Measurements from ENCODE around the gene HNRNPUL1. TPM values are rescaled to one million over a fixed set of nuclear protein-coding genes. Genes with fewer than 3 reads are reported as not detected.
"Not testable (repeated sequence)": the region's sequence is repeated elsewhere in the genome, so short reads cannot be mapped to it uniquely, and the experiment has no call there.

HNRNPUL1 gene
- total RNA-seq, 1 experiment from 2014 or later, result 178 TPM

- H3K27me3 ChIP-seq (ENCODE audit: control insufficient read depth, insufficient read depth, low read length), result no peaks in the 10 kb centered on the region
- no peak for DNase-seq
- H3K36me3 ChIP-seq (replicated peaks; ENCODE audit: control insufficient read depth, insufficient read depth, low read length), result no peaks in the 10 kb centered on the region
- H3K4me3 ChIP-seq (ENCODE audit: insufficient read depth, low read depth, low read length), result no peak overlapping the region
These were observed 64.7 kb downstream of the HNRNPUL1 start for GRCh38 chr19:41328842-41329225.

- no peaks in the 10 kb centered on the region for H3K27me3 ChIP-seq (ENCODE audit: control insufficient read depth, insufficient read depth, low read length)
- no peak for DNase-seq
- no peak overlapping the region for H3K4me3 ChIP-seq (ENCODE audit: insufficient read depth, low read depth, low read length)
- no peaks in the 10 kb centered on the region for H3K36me3 ChIP-seq (replicated peaks; ENCODE audit: control insufficient read depth, insufficient read depth, low read length)
These were observed 66.3 kb downstream of the HNRNPUL1 start for GRCh38 chr19:41330481-41330880.

GRCh38 chr19:41330946-41331678 lies 66.9 kb downstream of the HNRNPUL1 start:
- peak; percentile 84 for DNase-seq
- Histone ChIP-seq H3K27me3 (ENCODE audit: control insufficient read depth, insufficient read depth, low read length) (no peaks in the 10 kb centered on the region), H3K4me3 (ENCODE audit: insufficient read depth, low read depth, low read length) (peak overlapping the region; percentile 34; the same call in 1 of the 2 replicates), H3K36me3 (replicated peaks; ENCODE audit: control insufficient read depth, insufficient read depth, low read length) (no peaks in the 10 kb centered on the region)

GRCh38 chr19:41332000-41332399 lies 67.8 kb downstream of the HNRNPUL1 start:
- Histone ChIP-seq H3K4me3 (ENCODE audit: insufficient read depth, low read depth, low read length) (no peak overlapping the region), H3K27me3 (ENCODE audit: control insufficient read depth, insufficient read depth, low read length) (no peaks in the 10 kb centered on the region), H3K36me3 (replicated peaks; ENCODE audit: control insufficient read depth, insufficient read depth, low read length) (no peaks in the 10 kb centered on the region)
- DNase-seq, result no peak

GRCh38 chr19:41332468-41332867 lies 68.3 kb downstream of the HNRNPUL1 start:
- DNase-seq, result no peak
- Histone ChIP-seq H3K36me3 (replicated peaks; ENCODE audit: control insufficient read depth, insufficient read depth, low read length) (no peaks in the 10 kb centered on the region), H3K4me3 (ENCODE audit: insufficient read depth, low read depth, low read length) (no peak overlapping the region), H3K27me3 (ENCODE audit: control insufficient read depth, insufficient read depth, low read length) (no peaks in the 10 kb centered on the region)

- Histone ChIP-seq H3K36me3 (replicated peaks; ENCODE audit: control insufficient read depth, insufficient read depth, low read length) (no peaks in the 10 kb centered on the region), H3K4me3 (ENCODE audit: insufficient read depth, low read depth, low read length) (no peak overlapping the region), H3K27me3 (ENCODE audit: control insufficient read depth, insufficient read depth, low read length) (no peaks in the 10 kb centered on the region)
- DNase-seq, result no peak
These were observed 70.6 kb downstream of the HNRNPUL1 start for GRCh38 chr19:41334793-41335192.

GRCh38 chr19:41335467-41335866 lies 71.3 kb downstream of the HNRNPUL1 start:
- H3K36me3 ChIP-seq (replicated peaks; ENCODE audit: control insufficient read depth, insufficient read depth, low read length), result no peaks in the 10 kb centered on the region
- no peak for DNase-seq
- no peak overlapping the region for H3K4me3 ChIP-seq (ENCODE audit: insufficient read depth, low read depth, low read length)
- H3K27me3 ChIP-seq (ENCODE audit: control insufficient read depth, insufficient read depth, low read length), result no peaks in the 10 kb centered on the region

GRCh38 chr19:41339936-41340335 lies 75.8 kb downstream of the HNRNPUL1 start:
- no peaks in the 10 kb centered on the region; the same call in 1 of the 2 replicates for H3K36me3 ChIP-seq (replicated peaks; ENCODE audit: control insufficient read depth, insufficient read depth, low read length)
- no peaks in the 10 kb centered on the region for H3K27me3 ChIP-seq (ENCODE audit: control insufficient read depth, insufficient read depth, low read length)
- no peak overlapping the region for H3K4me3 ChIP-seq (ENCODE audit: insufficient read depth, low read depth, low read length)
- DNase-seq, result no peak

- Histone ChIP-seq H3K36me3 (replicated peaks; ENCODE audit: control insufficient read depth, insufficient read depth, low read length) (no peaks in the 10 kb centered on the region; the same call in 1 of the 2 replicates), H3K27me3 (ENCODE audit: control insufficient read depth, insufficient read depth, low read length) (no peaks in the 10 kb centered on the region), H3K4me3 (ENCODE audit: insufficient read depth, low read depth, low read length) (no peak overlapping the region)
- peak; percentile 69 for DNase-seq
These were observed 77.7 kb downstream of the HNRNPUL1 start for GRCh38 chr19:41341669-41342490.

- H3K27me3 ChIP-seq (ENCODE audit: control insufficient read depth, insufficient read depth, low read length), result no peaks in the 10 kb centered on the region
- DNase-seq, result no peak
- H3K36me3 ChIP-seq (replicated peaks; ENCODE audit: control insufficient read depth, insufficient read depth, low read length), result no peaks in the 10 kb centered on the region; the same call in 1 of the 2 replicates
- H3K4me3 ChIP-seq (ENCODE audit: insufficient read depth, low read depth, low read length), result no peak overlapping the region
These were observed 80.0 kb downstream of the HNRNPUL1 start for GRCh38 chr19:41344162-41344561.

- peaks cover 15% of the 10 kb centered on the region for H3K27me3 ChIP-seq (ENCODE audit: control insufficient read depth, insufficient read depth, low read length)
- not testable (repeated sequence) for H3K36me3 ChIP-seq (replicated peaks; ENCODE audit: control insufficient read depth, insufficient read depth, low read length); DNase-seq; H3K4me3 ChIP-seq (ENCODE audit: insufficient read depth, low read depth, low read length)
These were observed 82.7 kb downstream of the HNRNPUL1 start for GRCh38 chr19:41346916-41347315.

- peak; percentile 64 for DNase-seq
These were observed 86.7 kb downstream of the HNRNPUL1 start for GRCh38 chr19:41350735-41351338.

GRCh38 chr19:41351339-41352245 lies 87.4 kb downstream of the HNRNPUL1 start:
- Histone ChIP-seq H3K4me3 (ENCODE audit: insufficient read depth, low read depth, low read length) (peak overlapping the region; percentile 79), H3K36me3 (replicated peaks; ENCODE audit: control insufficient read depth, insufficient read depth, low read length) (no peaks in the 10 kb centered on the region), H3K27me3 (ENCODE audit: control insufficient read depth, insufficient read depth, low read length) (peaks cover 31% of the 10 kb centered on the region)
- peak; percentile 92 for DNase-seq

More at GRCh38 chr19:41350735-41351338, 86.7 kb downstream of the HNRNPUL1 start:
- peaks cover 31% of the 10 kb centered on the region for H3K27me3 ChIP-seq (ENCODE audit: control insufficient read depth, insufficient read depth, low read length)
- peak overlapping the region; percentile 79 for H3K4me3 ChIP-seq (ENCODE audit: insufficient read depth, low read depth, low read length)
- H3K36me3 ChIP-seq (replicated peaks; ENCODE audit: control insufficient read depth, insufficient read depth, low read length), result no peaks in the 10 kb centered on the region

- Histone ChIP-seq H3K4me3 (ENCODE audit: insufficient read depth, low read depth, low read length) (peak overlapping the region; percentile 79), H3K36me3 (replicated peaks; ENCODE audit: control insufficient read depth, insufficient read depth, low read length) (no peaks in the 10 kb centered on the region), H3K27me3 (ENCODE audit: control insufficient read depth, insufficient read depth, low read length) (peaks cover 31% of the 10 kb centered on the region)
- DNase-seq, result no peak
These were observed 88.1 kb downstream of the HNRNPUL1 start for GRCh38 chr19:41352279-41352608.

Data from H7 (cell line).